H1 (cell line): Measurements from ENCODE around the gene CNNM3. TPM values are rescaled to one million over a fixed set of nuclear protein-coding genes. Genes with fewer than 3 reads are reported as not detected.

ENCODE experiments used
- CTCF ChIA-PET: fragments of 300-600 bp; sonication (Branson Sonifier 250); formaldehyde crosslinking; loops from one replicate; lab custom pipeline; 2021; ENCODE audit not compliant: partially characterized antibody; lab: Charles Lee
- POLR2A ChIA-PET: fragments of 300-600 bp; sonication (Branson Sonifier 250); formaldehyde crosslinking; loops from one replicate; lab custom pipeline; 2021; ENCODE audit warnings: inconsistent platforms; ENCODE audit not compliant: partially characterized antibody; lab: Charles Lee
- DNase-seq, 2 experiments: peaks; one replicate each; pipeline versions ENCODE4 v3.0.0 to v3.0.0-alpha.2; 2010 to 2022; ENCODE audit warnings: low spot score in 2 of 2, low read depth in 1 of 2, mixed read lengths in 1 of 2
- FAIRE-seq: peaks from 2 replicates; lab custom pipeline; 2011; peaks lifted over from hg19 to GRCh38; lab: Jason Lieb, UNC
- H2AFZ ChIP-seq: 2 replicates; pipeline ENCODE4 v1.8.1; 2012; ENCODE audit warnings: low read length, inconsistent platforms
- H2AK5ac ChIP-seq: 2 replicates; pipeline ENCODE4 v1.6.1; 2013; ENCODE audit warnings: low read depth, low read length
- H2BK120ac ChIP-seq: replicated peaks from 2 replicates; pipeline ENCODE3; 2013; ENCODE audit warnings: low read depth, low read length, inconsistent platforms
- H2BK12ac ChIP-seq: 2 replicates; pipeline ENCODE4 v1.6.1; 2013; ENCODE audit warnings: low read depth, low read length
- H2BK15ac ChIP-seq: 2 replicates; pipeline ENCODE4 v1.6.1; 2013; ENCODE audit warnings: low read length
- H2BK20ac ChIP-seq: 2 replicates; pipeline ENCODE4 v1.6.1; 2013; ENCODE audit warnings: low read length
- H2BK5ac ChIP-seq: 2 replicates; pipeline ENCODE4 v1.6.1; 2013; ENCODE audit warnings: low read depth, low read length
- H3K14ac ChIP-seq: 2 replicates; pipeline ENCODE4 v1.6.1; 2013; ENCODE audit warnings: inconsistent platforms; ENCODE audit not compliant: insufficient read length
- H3K18ac ChIP-seq: 2 replicates; pipeline ENCODE4 v1.6.1; 2013; ENCODE audit warnings: low read length; ENCODE audit errors: extremely low read depth
- H3K23ac ChIP-seq: 2 replicates; pipeline ENCODE4 v1.6.1; 2013; ENCODE audit warnings: inconsistent platforms; ENCODE audit not compliant: insufficient read length
- H3K23me2 ChIP-seq: 2 replicates; pipeline ENCODE4 v1.6.1; 2013; ENCODE audit warnings: low read depth, low read length
- H3K27ac ChIP-seq: 2 replicates; pipeline ENCODE4 v1.6.1; 2011; ENCODE audit warnings: low read depth, low read length, inconsistent platforms
- H3K27me3 ChIP-seq, 4 experiments: replicated peaks in 1 of 4; 1 replicate in 1 of 4; 2 replicates in 3 of 4; pipeline versions ENCODE4 v1.6.1 to v1.8.1; 2011 to 2013; ENCODE audit warnings: low read length in 3 of 4, mild to moderate bottlenecking in 3 of 4, inconsistent platforms in 2 of 4, mixed read lengths in 2 of 4, moderate library complexity in 1 of 4; ENCODE audit not compliant: control insufficient read depth in 3 of 4, insufficient read depth in 3 of 4; ENCODE audit errors: extremely low read depth in 1 of 4
- H3K36me3 ChIP-seq, 4 experiments: 2 replicates each; pipeline versions ENCODE4 v1.6.1 to v1.8.1; 2011 to 2013; ENCODE audit warnings: mild to moderate bottlenecking in 4 of 4, low read length in 3 of 4, moderate library complexity in 2 of 4, control low read depth in 1 of 4, inconsistent platforms in 1 of 4; ENCODE audit not compliant: insufficient read depth in 4 of 4, control insufficient read depth in 2 of 4
- H3K4ac ChIP-seq: replicated peaks from 2 replicates; pipeline ENCODE3; 2013; ENCODE audit warnings: low read length, low read depth, mixed read lengths, inconsistent platforms; ENCODE audit not compliant: insufficient read length
- H3K4me1 ChIP-seq, 4 experiments: replicated peaks in 1 of 4; 1 replicate in 1 of 4; 2 replicates in 3 of 4; pipeline versions ENCODE4 v1.6.1 to v1.8.1; 2011 to 2013; ENCODE audit warnings: low read length in 3 of 4, inconsistent platforms in 2 of 4, mixed read lengths in 1 of 4; ENCODE audit not compliant: insufficient read depth in 4 of 4, control insufficient read depth in 3 of 4
- H3K4me2 ChIP-seq, 2 experiments: 2 replicates each; pipeline versions ENCODE4 v1.6.1 to v1.8.1; 2011 to 2013; ENCODE audit warnings: low read depth in 2 of 2, low read length in 2 of 2, control low read depth in 1 of 2, inconsistent platforms in 1 of 2, mild to moderate bottlenecking in 1 of 2; ENCODE audit not compliant: insufficient read depth in 1 of 2
- H3K4me3 ChIP-seq, 4 experiments: fragments of 200-600, 300-600 bp in 1 of 4; sonication (generic), shearing (Covaris generic), sonication (Bioruptor Twin) in 1 of 4; 2 replicates each; pipeline versions ENCODE4 v1.5.1 to v1.8.1; 2011 to 2016; ENCODE audit warnings: low read length in 4 of 4, low read depth in 3 of 4, control low read depth in 2 of 4, inconsistent platforms in 2 of 4, mild to moderate bottlenecking in 2 of 4, mixed read lengths in 1 of 4, moderate library complexity in 1 of 4; ENCODE audit not compliant: insufficient read depth in 2 of 4; ENCODE audit errors: extremely low read depth in 1 of 4
- H3K56ac ChIP-seq: replicated peaks from 2 replicates; pipeline ENCODE3; 2013; ENCODE audit warnings: low read depth, mild to moderate bottlenecking, mixed read lengths, low read length, inconsistent platforms; ENCODE audit not compliant: insufficient read length
- H3K79me1 ChIP-seq: 2 replicates; pipeline ENCODE4 v1.6.1; 2013; ENCODE audit warnings: low read depth, low read length, control low read depth
- H3K79me2 ChIP-seq, 2 experiments: 2 replicates each; pipeline versions ENCODE4 v1.6.1 to v1.8.1; 2012 to 2013; ENCODE audit warnings: low read length in 2 of 2, mild to moderate bottlenecking in 2 of 2, inconsistent platforms in 1 of 2; ENCODE audit not compliant: insufficient read depth in 2 of 2, control insufficient read depth in 1 of 2
- H3K9ac ChIP-seq, 4 experiments: replicated peaks in 1 of 4; 1 replicate in 1 of 4; 2 replicates in 3 of 4; pipeline versions ENCODE4 v1.6.1 to v1.8.1; 2011 to 2013; ENCODE audit warnings: low read depth in 3 of 4, low read length in 3 of 4, control low read depth in 2 of 4, mild to moderate bottlenecking in 2 of 4, moderate library complexity in 2 of 4, inconsistent platforms in 1 of 4; ENCODE audit errors: extremely low read depth in 1 of 4
- H3K9me3 ChIP-seq, 2 experiments: 2 replicates each; pipeline versions ENCODE4 v1.6.1 to v1.8.1; 2012 to 2013; ENCODE audit warnings: mild to moderate bottlenecking in 2 of 2, moderate library complexity in 2 of 2, control low read depth in 1 of 2, inconsistent platforms in 1 of 2, low read depth in 1 of 2, low read length in 1 of 2, mixed read lengths in 1 of 2; ENCODE audit not compliant: insufficient read depth in 2 of 2
- H4K20me1 ChIP-seq, 2 experiments: replicated peaks in 1 of 2; 2 replicates each; pipeline versions ENCODE3 to v1.8.1; 2011 to 2013; ENCODE audit warnings: inconsistent platforms in 2 of 2, low read length in 2 of 2, mild to moderate bottlenecking in 1 of 2; ENCODE audit not compliant: insufficient read depth in 2 of 2, control insufficient read depth in 1 of 2
- H4K5ac ChIP-seq: 2 replicates; pipeline ENCODE4 v1.6.1; 2013; ENCODE audit warnings: low read length, low read depth, mixed read lengths, inconsistent platforms; ENCODE audit not compliant: insufficient read length
- H4K8ac ChIP-seq: 2 replicates; pipeline ENCODE4 v1.8.0; 2013; ENCODE audit warnings: mild to moderate bottlenecking, moderate library complexity, low read length, inconsistent platforms; ENCODE audit not compliant: insufficient read depth; ENCODE audit errors: extremely low read depth
- H4K91ac ChIP-seq: replicated peaks from 2 replicates; pipeline ENCODE3; 2013; ENCODE audit warnings: low read length, mixed read lengths, inconsistent platforms; ENCODE audit not compliant: insufficient read length
- ATF2 ChIP-seq: IDR thresholded peaks from 2 replicates; pipeline ENCODE4 v1.6.1; 2012; ENCODE audit warnings: low read length, inconsistent platforms
- CHD1 ChIP-seq: IDR thresholded peaks from 2 replicates; pipeline ENCODE4 v1.6.1; 2012; ENCODE audit warnings: low read depth, low read length, improper control_type of control experiment
- MAFK ChIP-seq: IDR thresholded peaks from 2 replicates; pipeline ENCODE4 v1.6.1; 2012; ENCODE audit warnings: low read depth, mild to moderate bottlenecking, improper control_type of control experiment, low read length
- SP1 ChIP-seq: IDR thresholded peaks from 2 replicates; pipeline ENCODE4 v1.6.1; 2011; ENCODE audit warnings: low read depth, low read length
- TAF7 ChIP-seq: optimal IDR thresholded peaks from 2 replicates; pipeline ENCODE3; 2011; ENCODE audit warnings: low read depth, mild to moderate bottlenecking, inconsistent platforms, low read length, moderate library complexity, borderline replicate concordance
- TBP ChIP-seq: IDR thresholded peaks from 2 replicates; pipeline ENCODE4 v1.6.1; 2011; ENCODE audit warnings: low read depth, low read length, improper control_type of control experiment
- TCF12 ChIP-seq: IDR thresholded peaks from 2 replicates; pipeline ENCODE4 v1.6.1; 2011; ENCODE audit warnings: low read depth, mild to moderate bottlenecking, low read length
- USF2 ChIP-seq: IDR thresholded peaks from 2 replicates; pipeline ENCODE4 v1.6.1; 2011; ENCODE audit warnings: low read length, improper control_type of control experiment
- ZNF274 ChIP-seq: IDR thresholded peaks from 2 replicates; pipeline ENCODE4 v1.7.0; 2012; ENCODE audit warnings: low read length, borderline replicate concordance; ENCODE audit errors: extremely low read depth
- WGBS, 2 experiments: shearing (Covaris generic) in 1 of 2; methylation state at CpG; one replicate each; pipeline versions ENCODE4 v1.1.6 to v1.1.7; 2013 to 2015; ENCODE audit warnings: low lambda C conversion rate in 2 of 2, mixed read lengths in 2 of 2, inconsistent platforms in 1 of 2, low coverage in 1 of 2, missing lambda C conversion rate in 1 of 2; ENCODE audit not compliant: insufficient replicate concordance in 2 of 2, insufficient coverage in 1 of 2, insufficient read length in 1 of 2; ENCODE audit errors: extremely low coverage in 1 of 2, missing lambda C conversion rate in 1 of 2; 5-methylcytosine and 5-hydroxymethylcytosine counted together
- polyA plus RNA-seq, 7 experiments: library from polyadenylated mRNA; depleted of rRNA in 3 of 7; stranded (reverse) in 5 of 7; unstranded in 2 of 7; fragments of >200 nt in 5 of 7; fragments of 200-250 nt in 2 of 7; gene quantifications; 1 replicate in 5 of 7; 2 replicates in 1 of 7; 4 replicates in 1 of 7; pipeline versions ENCODE4 v1.2.1 to v1.2.3, GENCODE V29; 2011 to 2013; ENCODE audit warnings: missing spikeins in 2 of 7, mixed read lengths in 2 of 7
- total RNA-seq: library from RNA; stranded (reverse); fragmentation: NEBNext Ultra II Directional; extraction: Animal tissue kit (Norgen Biotek cat#: 25700); gene quantifications from 2 replicates; pipeline ENCODE4 v1.2.1, GENCODE V29; 2021

CNNM3 gene
- total and polyA plus RNA-seq, 2 of the 8 experiments (the other 6 are each of a cell fraction or from before 2014, with no cell fraction given) = 29.1 to 29.2 TPM

- Histone ChIP-seq H3K56ac (no peak overlapping the region), H2BK20ac (peak overlapping the region; percentile 80; the same call in 1 of the 2 replicates), H3K4me1 (peaks cover 8 to 36% (median 27%) of the 10 kb centered on the region in 4 experiments), H3K36me3 (no peaks in the 10 kb centered on the region), H2BK12ac (peak overlapping the region; percentile 87; the same call in 1 of the 2 replicates), H3K14ac (no peak overlapping the region), H2BK15ac (peak overlapping the region; percentile 31; the same call in 1 of the 2 replicates), H3K23ac (no peak overlapping the region), H3K79me1 (no peaks in the 10 kb centered on the region), H3K4ac (no peak overlapping the region), H3K4me3 (no peak overlapping the region), H3K18ac (peak overlapping the region; percentile 64), H2BK5ac (peak overlapping the region; percentile 64; the same call in 1 of the 2 replicates), H3K27me3 (no peaks in the 10 kb centered on the region), H2AK5ac (no peak overlapping the region; the same call in 1 of the 2 replicates), H4K20me1 (no peaks in the 10 kb centered on the region), H3K9me3 (no peaks in the 10 kb centered on the region), H3K27ac (no peak overlapping the region), H3K4me2 (no peak overlapping the region), H4K5ac (no peak overlapping the region), H4K8ac (0 out of 2 replicates have a peak overlapping the region, but pooled peaks have one; percentile 21), H4K91ac (no peak overlapping the region), H2AFZ (no peak overlapping the region), H3K79me2 (no peaks in the 10 kb centered on the region), H2BK120ac (no peak overlapping the region), H3K23me2 (peaks cover 2% of the 10 kb centered on the region; the same call in 1 of the 2 replicates), H3K9ac (0 out of 7 replicates have a peak overlapping the region, but pooled peaks of 1 of the 4 experiments have one; percentile 21)
- FAIRE-seq = no peak
- TF ChIP-seq TAF7 = no peak
- no peak for TF ChIP-seq USF2
- TF ChIP-seq ZNF274 = no peak
- TF ChIP-seq ATF2 = no peak
- no peak for TF ChIP-seq SP1
- TF ChIP-seq CHD1 = no peak
- no peak for TF ChIP-seq TCF12
- TF ChIP-seq MAFK = no peak
- TF ChIP-seq TBP = no peak
- no peak for DNase-seq
- POLR2A ChIA-PET = interaction anchor here (0.6 to 1.9 kb wide), 6 partner anchors 7 to 106 kb away, joined by 3 to 5 read pairs (median 3); no protein-coding TSS in a partner anchor
- CTCF ChIA-PET = interaction anchor here (1.1 to 8.1 kb wide), 10 partner anchors 6 to 75 kb away, joined by 3 to 48 read pairs (median 4); partner anchors contain the start of gene ANKRD39
- 83% methylated on average over 16 of the region's 16 CpGs; no CpG with 5 or more reads in 1 of the 2 experiments for WGBS, 2 experiments
Observed at GRCh38 chr2:96876269-96877041, 60.4 kb downstream of the CNNM3 start.
